HG03175 (cell line): ENCODE data around the gene EFNA3.
A peak's percentile ranks its signal among the peaks of the same experiment; 100 is the strongest.

Experiments used
- ATAC-seq: cut with Tn5 transposase; IDR thresholded peaks from one replicate; pipeline ENCODE4 v1.9.1; 2021; ENCODE audit warnings: mild to moderate bottlenecking, moderate library complexity; ENCODE audit not compliant: unreplicated experiment

The EFNA3 gene

DNA sequence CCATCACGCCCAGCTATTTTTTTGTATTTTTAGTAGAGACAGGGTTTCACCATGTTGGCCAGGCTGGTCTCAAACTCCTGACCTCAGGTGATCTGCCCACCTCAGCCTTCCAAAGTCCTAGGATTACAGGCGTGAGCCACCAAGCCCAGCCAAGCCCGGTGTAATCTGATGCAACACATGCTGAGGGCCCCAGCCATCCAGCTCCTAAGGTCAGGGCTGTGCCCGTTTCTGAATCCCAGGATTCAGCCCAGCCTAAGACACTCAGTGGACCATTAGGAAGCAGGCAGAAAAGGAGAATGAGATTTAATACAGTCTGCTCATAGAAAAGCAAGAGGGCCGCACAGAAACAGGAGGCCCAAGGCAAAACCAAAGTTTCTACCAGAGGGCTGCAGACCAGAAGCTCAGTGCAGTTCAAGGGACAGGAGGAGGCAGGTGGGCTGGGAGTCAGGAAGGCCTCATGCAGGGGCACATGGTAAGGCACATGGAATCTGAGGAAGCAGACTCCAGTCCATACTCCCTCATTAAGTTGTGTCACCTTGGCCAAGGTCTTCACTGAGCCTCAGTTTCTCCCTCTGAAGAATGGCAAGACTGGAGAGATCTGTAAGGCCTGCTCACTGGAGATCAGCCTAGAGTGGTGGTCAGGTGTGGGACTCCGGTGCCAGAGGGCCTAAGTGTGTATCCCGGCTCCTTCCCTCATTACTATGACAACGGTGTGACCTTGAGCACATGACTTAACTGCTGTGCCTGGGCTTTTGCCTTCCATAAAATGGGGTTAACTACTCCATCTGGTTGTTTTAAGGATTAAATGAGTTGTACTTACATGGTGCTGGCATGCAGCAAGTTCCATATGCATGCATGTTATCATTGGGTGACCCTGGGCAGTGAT, 29.9 kb upstream of the EFNA3 start:
- no peak for ATAC-seq

DNA sequence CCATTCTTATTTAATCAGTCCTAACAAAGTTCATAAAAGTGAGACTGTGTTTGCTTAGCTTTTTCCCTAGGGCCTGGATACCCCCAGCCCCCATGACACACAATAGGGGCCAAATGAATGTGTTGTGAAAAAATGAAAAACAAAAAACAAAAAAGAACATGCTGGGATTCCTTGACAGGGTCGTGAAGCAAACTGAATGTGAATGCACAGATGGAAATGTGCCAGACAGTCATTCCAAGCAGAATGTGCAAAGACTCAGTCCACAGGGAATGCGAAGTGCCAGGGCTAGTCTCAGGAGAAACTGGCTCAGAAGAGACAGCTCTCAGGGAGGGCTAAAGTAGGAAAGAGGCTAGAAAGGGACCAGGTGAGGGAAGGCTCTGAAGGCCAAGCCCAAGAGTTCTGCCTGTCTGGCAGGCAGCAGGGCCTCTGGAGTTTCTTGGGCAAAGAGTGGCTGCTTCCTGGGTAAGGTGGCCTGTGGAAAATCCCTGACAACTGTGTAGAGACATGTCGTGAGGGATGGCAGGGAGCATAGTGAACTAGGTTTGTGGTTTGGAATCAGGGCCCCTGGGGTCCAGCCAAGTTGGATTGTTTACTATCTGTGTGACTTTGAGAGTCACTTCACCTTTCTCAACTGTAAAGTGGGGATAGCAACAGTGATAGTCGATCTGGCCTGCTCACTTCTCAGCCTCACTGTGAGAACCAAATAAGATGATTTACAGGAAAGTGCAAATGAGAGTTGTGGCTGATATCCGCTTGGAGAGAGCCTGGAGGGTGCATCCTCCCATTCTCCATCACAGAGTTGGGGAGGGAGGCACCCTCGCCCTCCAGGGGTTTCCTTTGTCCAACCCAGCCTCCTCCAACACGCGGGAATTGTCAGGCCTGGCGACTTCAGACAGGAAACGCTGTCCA, 28.7 kb upstream of the EFNA3 start:
- no peak for ATAC-seq

DNA sequence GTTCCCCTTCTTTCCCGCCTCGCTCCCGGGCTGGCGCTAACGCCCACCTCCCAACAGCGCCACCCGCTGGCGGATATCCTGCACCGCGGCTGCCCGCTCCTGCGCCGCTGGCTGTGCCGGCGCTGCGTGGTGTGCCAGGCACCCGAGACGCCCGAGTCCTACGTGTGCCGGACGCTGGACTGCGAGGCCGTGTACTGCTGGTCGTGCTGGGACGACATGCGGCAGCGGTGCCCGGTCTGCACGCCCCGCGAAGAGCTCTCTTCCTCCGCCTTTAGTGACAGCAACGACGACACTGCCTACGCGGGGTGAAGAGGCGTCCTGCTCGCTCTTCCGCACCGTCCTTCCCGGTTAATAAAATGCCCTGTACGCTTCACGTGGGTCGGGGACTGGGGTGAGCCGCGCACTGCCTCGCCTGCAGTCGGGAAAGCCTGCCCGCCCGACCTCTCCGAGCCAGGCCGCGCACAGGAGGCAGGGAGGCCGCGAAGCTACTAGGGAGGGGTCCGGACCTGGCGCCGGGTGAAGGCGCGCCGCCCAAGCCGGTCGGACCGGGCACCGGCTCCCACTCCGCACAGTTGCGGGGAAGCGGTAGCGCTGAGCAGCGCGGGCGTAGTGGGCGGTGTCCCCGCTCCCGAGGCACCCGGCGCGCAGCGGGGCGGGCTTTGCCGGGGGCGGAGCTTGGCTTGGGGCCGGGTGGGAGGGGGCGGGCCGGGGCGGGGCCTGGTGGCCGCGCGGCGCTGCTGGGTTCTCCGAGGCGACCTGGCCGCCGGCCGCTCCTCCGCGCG, 27.9 kb upstream of the EFNA3 start, which contains the start of gene ADAM15:
TSS of gene ADAM15 (plus strand) at position 757 of the 782 bp plus-strand sequence. CDS start 71 bp downstream, outside the sequence.
- peak; percentile 61 for ATAC-seq

GRCh38 chr1:155051342-155051776, 27.3 kb upstream of the EFNA3 start:
- ATAC-seq: no peak

DNA sequence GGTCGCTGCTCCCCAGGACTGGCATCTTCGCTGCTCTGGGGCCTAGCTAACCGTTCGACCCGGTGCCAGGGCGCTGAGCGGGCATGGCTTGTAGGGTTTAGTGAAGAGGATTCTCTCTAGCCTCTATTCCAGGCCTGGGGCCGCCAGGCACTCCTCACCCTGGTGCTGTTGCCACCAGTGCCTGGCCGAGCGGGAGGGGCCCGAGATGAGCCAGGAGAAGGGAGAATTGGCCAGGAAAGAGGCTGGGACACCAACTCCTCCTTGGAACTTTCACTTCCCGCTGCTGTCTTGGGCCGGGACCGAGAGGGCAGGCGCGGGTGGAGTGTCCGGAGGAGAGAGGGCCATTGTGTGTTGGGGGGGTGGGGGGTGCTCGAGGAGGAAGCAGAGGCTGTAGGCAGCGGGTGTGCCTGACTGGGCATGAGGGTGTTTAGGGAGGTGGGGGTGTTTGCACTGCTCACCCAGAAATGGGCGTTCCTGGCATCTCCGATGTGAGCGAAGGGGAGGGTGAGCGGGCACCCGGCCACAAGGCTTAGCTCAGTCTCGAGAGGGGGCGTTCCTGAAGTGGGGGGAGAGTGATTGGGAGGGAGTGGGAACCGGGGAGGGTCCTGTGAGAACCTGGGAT, 26.7 kb upstream of the EFNA3 start:
- no peak for ATAC-seq

GRCh38 chr1:155052439-155053395, 25.9 kb upstream of the EFNA3 start:
- no peak for ATAC-seq

DNA sequence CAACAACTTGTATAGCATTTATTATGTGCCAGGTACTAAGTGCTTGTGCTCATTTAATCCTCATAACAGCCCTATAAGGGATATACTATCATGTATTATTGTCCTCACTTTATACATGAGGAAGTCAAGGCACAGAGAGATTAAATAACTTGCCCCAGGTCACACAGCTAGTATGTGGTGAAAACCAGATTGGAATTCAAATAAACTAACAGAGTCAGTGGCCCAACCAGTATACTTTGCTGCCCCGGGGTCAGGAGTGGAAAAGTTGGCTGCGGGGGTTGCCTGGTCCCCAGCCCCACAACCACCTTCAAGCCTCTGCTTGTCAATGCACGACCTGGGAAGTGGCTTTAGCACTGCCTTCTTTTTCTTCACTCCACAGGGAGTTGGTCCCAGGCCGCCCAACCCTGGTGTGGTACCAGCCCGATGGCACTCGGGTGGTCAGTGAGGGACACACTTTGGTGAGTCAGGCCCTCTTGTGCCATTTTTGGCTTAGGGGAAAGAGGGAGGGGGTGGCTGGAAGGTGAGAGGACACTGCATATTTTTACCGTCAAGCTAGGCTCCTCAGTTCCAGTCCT, 25.0 kb upstream of the EFNA3 start:
- no peak for ATAC-seq

GRCh38 chr1:155057104-155057503, 21.5 kb upstream of the EFNA3 start:
- no peak for ATAC-seq

- ATAC-seq: no peak
These were observed 20.8 kb upstream of the EFNA3 start for GRCh38 chr1:155057788-155058211.

- ATAC-seq: no peak
These were observed 17.9 kb upstream of the EFNA3 start for GRCh38 chr1:155060736-155061135.

DNA sequence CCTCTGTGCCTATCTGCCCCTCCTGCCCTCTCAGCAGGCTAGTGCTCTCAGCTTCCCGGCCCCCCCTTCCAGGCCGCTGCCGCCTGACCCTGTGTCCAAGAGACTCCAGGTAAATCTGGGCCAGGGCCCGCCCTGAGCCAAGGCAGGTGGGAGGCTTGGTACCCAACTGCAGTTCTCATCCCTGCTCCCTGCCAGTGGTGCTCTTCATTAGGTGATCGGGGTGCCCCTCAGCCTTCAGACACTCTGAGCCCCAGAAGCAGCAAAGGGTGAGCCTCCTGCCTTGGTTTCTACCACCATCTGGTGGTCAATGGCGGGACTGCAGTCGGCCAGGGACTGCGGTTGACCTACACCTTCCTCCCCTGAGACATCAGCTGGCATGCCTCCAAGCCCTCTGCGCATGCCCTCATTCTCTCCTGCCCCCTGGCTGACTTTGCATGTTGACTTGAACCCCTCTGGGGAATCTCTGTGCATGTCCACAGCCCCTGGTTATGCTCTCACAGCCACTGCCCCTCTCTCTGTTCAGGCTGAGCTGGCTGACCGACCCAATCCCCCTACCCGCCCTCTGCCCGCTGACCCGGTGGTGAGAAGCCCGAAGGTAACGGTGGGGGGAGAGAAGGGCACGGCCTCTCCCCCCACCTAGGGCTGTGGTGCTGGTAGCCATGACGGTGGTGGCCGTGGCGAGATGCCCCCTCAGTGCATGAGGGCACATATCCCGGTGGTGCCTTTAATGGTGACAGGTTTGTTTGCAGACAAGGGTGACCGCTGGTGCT, 17.1 kb upstream of the EFNA3 start:
- ATAC-seq: peak; percentile 48

- no peak for ATAC-seq
These were observed 16.4 kb upstream of the EFNA3 start for GRCh38 chr1:155062151-155062686.

GRCh38 chr1:155062702-155063411, 15.8 kb upstream of the EFNA3 start:
- no peak for ATAC-seq

- ATAC-seq: peak; percentile 76
These were observed 15.0 kb upstream of the EFNA3 start, which contains the start of gene EFNA4 for GRCh38 chr1:155063550-155064110. EFNA4 (plus strand) TSS chr1:155063740; CDS start chr1:155063824, 84 bp downstream.

DNA sequence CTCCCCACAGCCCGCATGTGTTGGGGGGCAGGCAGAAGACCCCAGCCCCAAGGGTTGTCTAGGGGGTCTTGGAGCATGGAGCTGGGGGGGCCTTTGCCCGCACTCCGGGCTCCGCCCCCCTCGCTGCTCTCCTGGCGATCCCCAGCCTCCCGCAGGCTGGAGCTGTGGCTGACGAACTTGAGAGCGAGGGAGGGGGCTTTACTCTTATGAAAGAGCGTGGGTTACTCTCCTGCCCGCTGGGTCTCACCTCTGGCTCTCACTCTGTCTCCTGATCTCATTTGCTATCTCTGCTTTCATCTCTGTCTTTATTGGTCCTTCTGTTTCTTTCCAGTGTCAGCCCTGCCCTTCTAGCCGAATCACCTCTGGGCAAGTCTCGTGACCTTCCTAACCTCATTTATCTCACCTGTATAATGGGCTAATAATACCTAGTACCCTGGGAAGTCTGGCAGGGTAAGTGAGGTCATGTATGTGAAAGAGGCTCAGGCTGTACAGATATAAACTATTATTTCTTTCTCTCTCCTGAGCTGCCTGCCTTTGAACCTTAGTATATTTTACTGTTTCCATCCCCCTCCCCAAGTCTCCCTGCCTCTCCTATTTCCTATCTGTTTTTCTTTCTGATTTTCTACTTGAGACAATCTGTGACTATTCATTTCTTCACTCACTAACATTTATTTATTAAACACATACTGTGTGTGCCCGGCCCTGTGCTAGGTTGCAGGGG, 14.4 kb upstream of the EFNA3 start:
- no peak for ATAC-seq

DNA sequence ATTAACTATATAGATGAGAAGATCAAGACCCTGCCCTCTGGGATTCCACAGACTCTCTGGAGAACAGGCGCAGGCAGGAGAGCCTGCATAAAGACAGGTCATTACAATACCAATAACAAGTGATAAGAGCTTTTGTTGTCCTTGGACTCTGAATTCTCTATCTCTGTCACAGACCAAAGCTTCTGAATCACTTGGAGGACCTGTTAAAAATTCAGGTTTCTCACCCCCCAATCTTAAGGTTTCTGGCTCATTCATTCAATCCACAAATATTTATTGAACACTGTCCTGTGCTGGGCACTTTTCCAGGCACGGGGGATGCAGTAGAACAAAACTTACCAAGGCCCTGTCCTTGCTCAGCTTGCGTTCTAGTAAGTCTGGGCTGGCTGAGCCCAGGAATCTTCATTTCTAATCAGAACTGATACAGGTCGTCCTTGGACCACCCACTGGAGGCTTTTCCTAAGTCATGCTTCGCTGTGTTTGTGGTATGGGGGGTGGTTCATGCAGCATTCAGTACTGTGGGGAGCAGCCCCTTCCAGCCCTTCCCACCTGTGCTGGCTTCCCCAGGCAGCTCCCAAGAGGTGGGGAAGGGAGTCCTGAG, 13.7 kb upstream of the EFNA3 start:
- no peak for ATAC-seq
